ENCODE measurements around the gene P2RX7. TPM values are rescaled to one million over a fixed set of nuclear protein-coding genes. Genes with fewer than 3 reads are reported as not detected.
"Not testable (repeated sequence)": the region's sequence is repeated elsewhere in the genome, so short reads cannot be mapped to it uniquely, and the experiment has no call there.

Gene P2RX7
- polyA plus RNA-seq, 3 donors: 12.3 to 66.3 (median 20.5) TPM

- Histone ChIP-seq H2AFZ (ENCODE audit: insufficient read depth, low read depth, low read length, poor library complexity, severe bottlenecking) (no peak overlapping the region), H3K9me3 (replicated peaks in 1 of 2; ENCODE audit: control insufficient read depth in 1 of 2, insufficient read depth in 1 of 2, low read length in 2 of 2) (no peaks in the 10 kb centered on the region), H3K4me3 (replicated peaks in 1 of 3; ENCODE audit: low read depth in 2 of 3, low read length in 3 of 3) (peak overlapping the region in 1 of 3 experiments; percentile 58), H3K27me3 (ENCODE audit: control insufficient read depth in 2 of 2, insufficient read depth in 2 of 2, low read length in 2 of 2) (no peaks in the 10 kb centered on the region), H3K4me2 (replicated peaks; ENCODE audit: extremely low read depth, low read length, poor library complexity, severe bottlenecking) (peak overlapping the region; percentile 66), H4K20me1 (ENCODE audit: insufficient read depth, low read length) (no peaks in the 10 kb centered on the region), H3K4me1 (ENCODE audit: control insufficient read depth in 1 of 2, insufficient read depth in 2 of 2, low read length in 2 of 2) (peaks cover 15 to 22% of the 10 kb centered on the region in 2 donors), H3K27ac (ENCODE audit: low read depth in 1 of 2, low read length in 2 of 2) (peak overlapping the region; percentile 90 to 93), H3K36me3 (replicated peaks in 1 of 2; ENCODE audit: control insufficient read depth in 1 of 2, insufficient read depth in 2 of 2, low read length in 2 of 2) (no peaks in the 10 kb centered on the region), H3K79me2 (ENCODE audit: insufficient read depth, low read length) (no peaks in the 10 kb centered on the region), H3K9ac (ENCODE audit: insufficient read depth, low read length, poor library complexity, severe bottlenecking) (peak overlapping the region; percentile 19)
- intact Hi-C loops (cut with micrococcal nuclease): loop anchor here in 1 of 2 donors (1.0 kb wide), 1 partner anchor 68 kb away; no protein-coding TSS in a partner anchor
- Mint-ChIP-seq H3K27me3 (ENCODE audit: low read depth in 3 of 3) (peaks cover 0 to 3% (median 0%) of the 10 kb centered on the region in 3 donors), H3K4me1 (peaks cover 15% of the 10 kb centered on the region), H3K9me3 (peaks cover 0 to 1% (median 0%) of the 10 kb centered on the region in 7 donors), H3K4me3 (peak overlapping the region; percentile 52 to 72), H3K27ac (peak overlapping the region; percentile 95 to 99 (median 98)), H3K36me3 (no peaks in the 10 kb centered on the region)
- TF ChIP-seq CTCF (IDR thresholded peaks at IDR 0.05): no peak
- WGBS (ENCODE audit: insufficient coverage): no CpG with 5 or more reads among the region's 6 CpGs
- peak; percentile 90 to 98 (median 97) for DNase-seq
Observed at GRCh38 chr12:121196902-121197301, 64.2 kb downstream of the P2RX7 start.

- Histone ChIP-seq H3K27ac (ENCODE audit: low read depth in 1 of 2, low read length in 2 of 2) (no peak overlapping the region), H3K79me2 (ENCODE audit: insufficient read depth, low read length) (no peaks in the 10 kb centered on the region), H2AFZ (ENCODE audit: insufficient read depth, low read depth, low read length, poor library complexity, severe bottlenecking) (no peak overlapping the region), H4K20me1 (ENCODE audit: insufficient read depth, low read length) (no peaks in the 10 kb centered on the region), H3K27me3 (ENCODE audit: control insufficient read depth in 2 of 2, insufficient read depth in 2 of 2, low read length in 2 of 2) (no peaks in the 10 kb centered on the region), H3K4me1 (ENCODE audit: control insufficient read depth in 1 of 2, insufficient read depth in 2 of 2, low read length in 2 of 2) (peaks cover 15 to 22% of the 10 kb centered on the region in 2 donors), H3K9me3 (replicated peaks in 1 of 2; ENCODE audit: control insufficient read depth in 1 of 2, insufficient read depth in 1 of 2, low read length in 2 of 2) (no peaks in the 10 kb centered on the region), H3K9ac (ENCODE audit: insufficient read depth, low read length, poor library complexity, severe bottlenecking) (no peak overlapping the region), H3K4me3 (replicated peaks in 1 of 3; ENCODE audit: low read depth in 2 of 3, low read length in 3 of 3) (no peak overlapping the region), H3K4me2 (replicated peaks; ENCODE audit: extremely low read depth, low read length, poor library complexity, severe bottlenecking) (no peak overlapping the region), H3K36me3 (replicated peaks in 1 of 2; ENCODE audit: control insufficient read depth in 1 of 2, insufficient read depth in 2 of 2, low read length in 2 of 2) (no peaks in the 10 kb centered on the region)
- Mint-ChIP-seq H3K27ac (peak overlapping the region in 3 of 7 donors; percentile 63 to 96 (median 95)), H3K27me3 (ENCODE audit: low read depth in 3 of 3) (no peaks in the 10 kb centered on the region), H3K36me3 (no peaks in the 10 kb centered on the region), H3K4me1 (peaks cover 20% of the 10 kb centered on the region), H3K4me3 (no peak overlapping the region), H3K9me3 (peaks cover 0 to 1% (median 0%) of the 10 kb centered on the region in 7 donors)
- intact Hi-C loops (cut with micrococcal nuclease): no loop called here
- no peak for TF ChIP-seq CTCF (IDR thresholded peaks at IDR 0.05)
- WGBS (ENCODE audit: insufficient coverage): 92% methylated on average over 3 of the region's 7 CpGs
- no peak for DNase-seq
Observed at GRCh38 chr12:121198949-121199348, 66.3 kb downstream of the P2RX7 start.

- no CpG with 5 or more reads among the region's 6 CpGs for WGBS (ENCODE audit: insufficient coverage)
- H3K4me3 Mint-ChIP-seq; H4K20me1 ChIP-seq (ENCODE audit: insufficient read depth, low read length); H3K79me2 ChIP-seq (ENCODE audit: insufficient read depth, low read length); H3K27ac ChIP-seq (ENCODE audit: low read depth in 1 of 2, low read length in 2 of 2); H3K36me3 ChIP-seq (replicated peaks in 1 of 2; ENCODE audit: control insufficient read depth in 1 of 2, insufficient read depth in 2 of 2, low read length in 2 of 2); H3K4me3 ChIP-seq (replicated peaks in 1 of 3; ENCODE audit: low read depth in 2 of 3, low read length in 3 of 3); H3K27me3 ChIP-seq (ENCODE audit: control insufficient read depth in 2 of 2, insufficient read depth in 2 of 2, low read length in 2 of 2); H3K27ac Mint-ChIP-seq; H3K9ac ChIP-seq (ENCODE audit: insufficient read depth, low read length, poor library complexity, severe bottlenecking); H3K9me3 ChIP-seq (replicated peaks in 1 of 2; ENCODE audit: control insufficient read depth in 1 of 2, insufficient read depth in 1 of 2, low read length in 2 of 2); intact Hi-C loops (cut with micrococcal nuclease); H3K9me3 Mint-ChIP-seq; H3K4me2 ChIP-seq (replicated peaks; ENCODE audit: extremely low read depth, low read length, poor library complexity, severe bottlenecking); H3K36me3 Mint-ChIP-seq; H3K27me3 Mint-ChIP-seq (ENCODE audit: low read depth in 3 of 3); DNase-seq; H2AFZ ChIP-seq (ENCODE audit: insufficient read depth, low read depth, low read length, poor library complexity, severe bottlenecking): not testable (repeated sequence)
- H3K4me1 Mint-ChIP-seq: peaks cover 31% of the 10 kb centered on the region
- H3K4me1 ChIP-seq (ENCODE audit: control insufficient read depth in 1 of 2, insufficient read depth in 2 of 2, low read length in 2 of 2): peaks cover 18 to 21% of the 10 kb centered on the region in 2 donors
Observed at GRCh38 chr12:121201140-121201539, 68.5 kb downstream of the P2RX7 start.
